GM13976 (cell line): ENCODE results near the gene ASTN2.

Experiments
- DNase-seq: peaks from one replicate; pipeline ENCODE4 v3.0.0; 2012; ENCODE audit warnings: low spot score
- CTCF ChIP-seq: IDR thresholded peaks from 2 replicates; pipeline ENCODE4 v1.5.1; 2012; ENCODE audit warnings: borderline replicate concordance, mild to moderate bottlenecking; ENCODE audit not compliant: insufficient read depth; ENCODE audit errors: extremely low read depth, missing control alignments, control extremely low read depth
- in situ Hi-C: fragments of 300-500 bp; cut with MboI; formaldehyde crosslinking; loops from one replicate; pipeline ENCODE4 v1.12.0; 2022; ENCODE audit warnings: low sequenced_read_pairs, mixed read lengths, inconsistent platforms; ENCODE audit not compliant: unreplicated experiment

ASTN2 gene

GRCh38 chr9:116683535-116683934 is 731.3 kb downstream of the ASTN2 start:
- no peak for TF ChIP-seq CTCF
- in situ Hi-C loops, result no loop called here

GRCh38 chr9:116674210-116674980 is 740.5 kb downstream of the ASTN2 start:
- in situ Hi-C loops, result loop anchor here (25.0 kb wide), 2 partner anchors 512 to 1062 kb away; partner anchors contain the start of gene PAPPA
- DNase-seq, result no peak
- no peak for TF ChIP-seq CTCF

More at GRCh38 chr9:116683535-116683934, 731.3 kb downstream of the ASTN2 start:
- DNase-seq, result no peak

GRCh38 chr9:116673375-116673774 is 741.5 kb downstream of the ASTN2 start:
- in situ Hi-C loops, result loop anchor here (25.0 kb wide), 2 partner anchors 511 to 1061 kb away; partner anchors contain the start of gene PAPPA
- TF ChIP-seq CTCF, result no peak
- DNase-seq, result no peak

- no peak for TF ChIP-seq CTCF
- DNase-seq, result no peak
- in situ Hi-C loops, result loop anchor here (25.0 kb wide), 2 partner anchors 509 to 1059 kb away; partner anchors contain the start of gene PAPPA
These were observed 743.3 kb downstream of the ASTN2 start for GRCh38 chr9:116671605-116672004.

- in situ Hi-C loops, result loop anchor here (25.0 kb wide), 2 partner anchors 507 to 1057 kb away; partner anchors contain the start of gene PAPPA
- no peak for TF ChIP-seq CTCF
- DNase-seq, result no peak
These were observed 745.7 kb downstream of the ASTN2 start for GRCh38 chr9:116668970-116669695.

- in situ Hi-C loops, result loop anchor here (25.0 kb wide), 2 partner anchors 501 to 1051 kb away; partner anchors contain the start of gene PAPPA
- DNase-seq, result no peak
- no peak for TF ChIP-seq CTCF
These were observed 751.3 kb downstream of the ASTN2 start for GRCh38 chr9:116663581-116663980.
